IMR-90 (cell line): ENCODE results near the gene PEAK3. TPM values are rescaled to one million over a fixed set of nuclear protein-coding genes. Genes with fewer than 3 reads are reported as not detected.

Experiments
- ATAC-seq: fragments of 200-7000 bp; cut with Tn5 transposase; 2 replicates; pipeline ENCODE4 v1.9.1; 2020; ENCODE audit warnings: low read depth, mild to moderate bottlenecking, moderate library complexity
- BruUV-seq: library from RNA; stranded (reverse); fragments of 400-500 nt; replicated peaks from 2 replicates; lab custom pipeline; 2021; lab: Mats Ljungman, UMichigan
- CTCF ChIA-PET: fragments of 300-600 bp; formaldehyde crosslinking; extraction: SDS; loops from one replicate; lab custom pipeline; 2021; ENCODE audit warnings: antibody characterized with exemption; lab: Yijun Ruan, JAX
- POLR2A ChIA-PET: fragments of 300-600 bp; sonication (Branson Sonifier 250); formaldehyde crosslinking; loops from one replicate; lab custom pipeline; 2022; ENCODE audit warnings: antibody characterized with exemption; ENCODE audit not compliant: unreplicated experiment; lab: Charles Lee
- DNase-seq: peaks from one replicate; pipeline ENCODE4 v3.0.0; 2013
- H2AFZ ChIP-seq: replicated peaks from 2 replicates; pipeline ENCODE3; 2013; ENCODE audit warnings: low read length, mild to moderate bottlenecking; ENCODE audit not compliant: poor library complexity
- H2AK5ac ChIP-seq: 2 replicates; pipeline ENCODE4 v1.6.1; 2013; ENCODE audit warnings: low read depth, low read length, inconsistent platforms
- H2AK9ac ChIP-seq: replicated peaks from 2 replicates; pipeline ENCODE3; 2013; ENCODE audit warnings: mild to moderate bottlenecking, low read depth, low read length, moderate library complexity; ENCODE audit not compliant: poor library complexity
- H2BK120ac ChIP-seq: 2 replicates; pipeline ENCODE4 v1.6.1; 2013; ENCODE audit warnings: low read depth, low read length, inconsistent platforms
- H2BK15ac ChIP-seq: 3 replicates; pipeline ENCODE4 v1.6.1; 2013; ENCODE audit warnings: low read depth, low read length, inconsistent platforms
- H2BK20ac ChIP-seq: 2 replicates; pipeline ENCODE4 v1.6.1; 2013; ENCODE audit warnings: low read depth, mild to moderate bottlenecking, inconsistent platforms, low read length, moderate library complexity
- H2BK5ac ChIP-seq: 2 replicates; pipeline ENCODE4 v1.6.1; 2013; ENCODE audit warnings: mild to moderate bottlenecking, low read depth, low read length, inconsistent platforms; ENCODE audit not compliant: poor library complexity, severe bottlenecking
- H3K14ac ChIP-seq: replicated peaks from 2 replicates; pipeline ENCODE4 v1.6.1; 2013; ENCODE audit warnings: low read depth, low read length, inconsistent platforms
- H3K18ac ChIP-seq: 2 replicates; pipeline ENCODE4 v1.6.1; 2013; ENCODE audit warnings: low read depth, low read length, control low read depth
- H3K23ac ChIP-seq: 2 replicates; pipeline ENCODE4 v1.6.1; 2013; ENCODE audit warnings: low read depth, low read length, inconsistent platforms
- H3K27ac ChIP-seq: 2 replicates; pipeline ENCODE4 v1.5.1; 2013; ENCODE audit warnings: mild to moderate bottlenecking, control low read depth, low read length; ENCODE audit not compliant: insufficient read depth
- H3K27me3 ChIP-seq: 2 replicates; pipeline ENCODE4 v1.6.1; 2013; ENCODE audit warnings: low read length; ENCODE audit not compliant: control insufficient read depth, insufficient read depth
- H3K36me3 ChIP-seq: 2 replicates; pipeline ENCODE4 v1.6.1; 2013; ENCODE audit warnings: low read length, mixed read lengths; ENCODE audit not compliant: control insufficient read depth, insufficient read depth
- H3K4ac ChIP-seq: 2 replicates; pipeline ENCODE4 v1.6.1; 2013; ENCODE audit warnings: low read depth, low read length, inconsistent platforms
- H3K4me1 ChIP-seq: 2 replicates; pipeline ENCODE4 v1.6.1; 2013; ENCODE audit warnings: low read length, mixed read lengths; ENCODE audit not compliant: control insufficient read depth, insufficient read depth
- H3K4me2 ChIP-seq: 2 replicates; pipeline ENCODE4 v1.6.1; 2013; ENCODE audit warnings: low read depth, mild to moderate bottlenecking, control low read depth, low read length, moderate library complexity
- H3K4me3 ChIP-seq: 2 replicates; pipeline ENCODE4 v1.5.1; 2013; ENCODE audit warnings: low read depth, mild to moderate bottlenecking, control low read depth, low read length, moderate library complexity; ENCODE audit not compliant: insufficient read depth
- H3K56ac ChIP-seq: 2 replicates; pipeline ENCODE4 v1.6.1; 2013; ENCODE audit warnings: low read length, inconsistent platforms; ENCODE audit not compliant: insufficient read depth; ENCODE audit errors: extremely low read depth
- H3K79me1 ChIP-seq, 2 experiments: 2 replicates each; pipeline ENCODE4 v1.6.1; 2013; ENCODE audit warnings: low read length in 2 of 2, inconsistent platforms in 1 of 2, low read depth in 1 of 2
- H3K9ac ChIP-seq: 2 replicates; pipeline ENCODE4 v1.6.1; 2013; ENCODE audit warnings: low read depth, low read length, control low read depth
- H3K9me1 ChIP-seq: 2 replicates; pipeline ENCODE4 v1.6.1; 2013; ENCODE audit warnings: low read length, inconsistent platforms; ENCODE audit not compliant: insufficient read depth
- H3K9me3 ChIP-seq: 2 replicates; pipeline ENCODE4 v1.6.1; 2013; ENCODE audit warnings: low read length; ENCODE audit not compliant: control insufficient read depth, insufficient read depth
- H4K20me1 ChIP-seq: 2 replicates; pipeline ENCODE4 v1.6.1; 2013; ENCODE audit warnings: low read length, inconsistent platforms; ENCODE audit not compliant: insufficient read depth
- H4K5ac ChIP-seq: 2 replicates; pipeline ENCODE4 v1.6.1; 2013; ENCODE audit warnings: mild to moderate bottlenecking, low read depth, low read length, control low read depth
- H4K8ac ChIP-seq, 2 experiments: 2 replicates each; pipeline ENCODE4 v1.6.1; 2013; ENCODE audit warnings: low read depth in 2 of 2, low read length in 2 of 2, control low read depth in 1 of 2, inconsistent platforms in 1 of 2
- H4K91ac ChIP-seq: 2 replicates; pipeline ENCODE4 v1.6.1; 2013; ENCODE audit warnings: low read depth, low read length, inconsistent platforms; ENCODE audit not compliant: insufficient read depth
- BHLHE40 ChIP-seq: fragments of 150-350 bp; IDR thresholded peaks from 2 replicates; pipeline ENCODE4 v1.6.1; 2016; ENCODE audit warnings: mild to moderate bottlenecking, low read depth, low read length
- CHD1 ChIP-seq: IDR thresholded peaks from 2 replicates; pipeline ENCODE4 v1.6.1; 2012; ENCODE audit warnings: low read depth, low read length, improper control_type of control experiment
- NFE2L2 ChIP-seq: fragments of 150-350 bp; IDR thresholded peaks from 2 replicates; pipeline ENCODE4 v1.6.1; 2016; ENCODE audit warnings: low read depth, mild to moderate bottlenecking, low read length
- WGBS, 2 experiments: methylation state at CpG; one replicate each; pipeline versions ENCODE4 v1.1.5 to v1.1.7; 2013; ENCODE audit warnings: missing lambda C conversion rate in 2 of 2; ENCODE audit not compliant: insufficient read length in 1 of 2; ENCODE audit errors: extremely low coverage in 2 of 2; 5-methylcytosine and 5-hydroxymethylcytosine counted together
- dilution Hi-C: fragments of 300-500 bp; cut with HindIII; formaldehyde crosslinking; loops from one replicate; pipeline ENCODE4 v1.14.3; 2018; ENCODE audit warnings: low sequenced_read_pairs; ENCODE audit not compliant: unreplicated experiment
- in situ Hi-C: fragments of 300-500 bp; cut with MboI; formaldehyde crosslinking; loops from 3 replicates; pipeline ENCODE4 v1.14.3; 2019; ENCODE audit warnings: low sequenced_read_pairs, inconsistent platforms, mixed read lengths
- intact Hi-C: fragments of 100-400 bp; cut with micrococcal nuclease; formaldehyde crosslinking; loops from 2 replicates; pipeline ENCODE4 v1.10.0; 2022
- polyA plus RNA-seq, 3 experiments: library from polyadenylated mRNA; depleted of rRNA; stranded (reverse); fragments of >200 nt; gene quantifications; 2 replicates each; pipeline ENCODE4 v1.2.3, GENCODE V29; 2012; ENCODE audit warnings: low replicate concordance in 1 of 3
- total RNA-seq: library from RNA; depleted of rRNA; stranded (reverse); fragments of >200 nt; gene quantifications from 2 replicates; pipeline ENCODE4 v1.2.3, GENCODE V29; 2012
- TF ChIP-seq, protein P1 (sequence below): fragments of 150-350 bp; IDR thresholded peaks from 2 replicates; pipeline ENCODE4 v1.6.1; 2017; ENCODE audit warnings: mild to moderate bottlenecking, antibody characterized with exemption, low read length, low read depth

Gene PEAK3
- total and polyA plus RNA-seq, 2 of the 4 experiments (the other 2 are of a cell fraction): under 0.01 to 0.09 TPM

DNA sequence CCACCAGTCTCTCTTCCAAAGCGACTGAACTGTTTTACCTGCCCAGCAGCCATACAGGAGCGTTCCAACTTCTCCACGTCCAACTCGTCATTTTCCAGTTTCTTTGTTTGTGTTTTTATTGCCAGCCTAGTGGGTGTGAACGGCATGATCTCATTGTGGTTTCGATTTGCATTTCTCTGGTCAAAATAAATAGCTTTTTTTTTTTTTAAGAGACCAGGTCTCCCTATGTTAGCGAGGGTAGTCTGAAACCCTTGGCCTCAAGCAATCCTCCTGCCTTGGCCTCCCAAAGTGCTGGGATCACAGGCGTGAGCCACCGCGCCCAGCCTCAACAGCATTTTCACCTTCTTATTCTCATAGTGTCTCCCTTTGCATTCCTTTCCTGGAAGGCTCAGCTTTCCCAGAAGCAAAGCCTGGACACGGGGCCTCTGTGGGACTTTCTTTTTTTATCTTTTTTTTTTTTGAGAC is 21.6 kb downstream of the PEAK3 start:
- ChIA-PET CTCF (interaction anchor here (0.6 kb wide), 1 partner anchor 1458 kb away, joined by 5 read pairs; no protein-coding TSS in a partner anchor), POLR2A (interaction anchor here (0.6 kb wide), 1 partner anchor 10 kb away, joined by 3 read pairs; no protein-coding TSS in a partner anchor)
- Histone ChIP-seq H3K4me2 (no peak overlapping the region), H3K14ac (no peak overlapping the region), H3K36me3 (no peaks in the 10 kb centered on the region), H2AFZ (no peak overlapping the region), H3K9ac (no peak overlapping the region), H4K91ac (no peak overlapping the region), H2BK120ac (no peak overlapping the region), H3K23ac (no peak overlapping the region), H2BK5ac (no peak overlapping the region), H3K4ac (no peak overlapping the region), H3K27me3 (no peaks in the 10 kb centered on the region), H3K4me3 (no peak overlapping the region), H3K27ac (no peak overlapping the region), H4K8ac (no peak overlapping the region), H3K4me1 (no peaks in the 10 kb centered on the region), H2AK5ac (no peak overlapping the region), H3K56ac (no peak overlapping the region), H4K20me1 (no peaks in the 10 kb centered on the region), H4K5ac (no peak overlapping the region), H3K18ac (no peak overlapping the region), H3K9me1 (no peaks in the 10 kb centered on the region), H2BK15ac (no peak overlapping the region), H2AK9ac (no peak overlapping the region), H3K79me1 (no peaks in the 10 kb centered on the region), H3K9me3 (no peaks in the 10 kb centered on the region), H2BK20ac (no peak overlapping the region)
- no TSS peak for BruUV-seq
- intact Hi-C loops (no loop called here), in situ Hi-C loops (no loop called here), dilution Hi-C loops (no loop called here)
- TF ChIP-seq NFE2L2: no peak
- TF ChIP-seq BHLHE40: no peak
- TF ChIP-seq CHD1: no peak
- TF ChIP-seq, protein P1, sequence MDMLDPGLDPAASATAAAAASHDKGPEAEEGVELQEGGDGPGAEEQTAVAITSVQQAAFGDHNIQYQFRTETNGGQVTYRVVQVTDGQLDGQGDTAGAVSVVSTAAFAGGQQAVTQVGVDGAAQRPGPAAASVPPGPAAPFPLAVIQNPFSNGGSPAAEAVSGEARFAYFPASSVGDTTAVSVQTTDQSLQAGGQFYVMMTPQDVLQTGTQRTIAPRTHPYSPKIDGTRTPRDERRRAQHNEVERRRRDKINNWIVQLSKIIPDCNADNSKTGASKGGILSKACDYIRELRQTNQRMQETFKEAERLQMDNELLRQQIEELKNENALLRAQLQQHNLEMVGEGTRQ: no peak
- ATAC-seq (no peak), DNase-seq (no peak)
- WGBS, 2 experiments: 67% methylated on average over 3 of the region's 11 CpGs; no CpG with 5 or more reads in 1 of the 2 experiments
